CD4-positive, alpha-beta T cell treated with Interleukin-6 for 4 hours (primary cell): ENCODE data around the gene TMEM41B.

Experiments used
- DNase-seq: peaks from one replicate; pipeline ENCODE4 v3.0.0-alpha.2; 2020; ENCODE audit warnings: mixed read lengths

TMEM41B gene

GRCh38 chr11:9304178-9304577, 10.2 kb downstream of the TMEM41B start:
- DNase-seq = no peak

GRCh38 chr11:9302448-9302847, 11.9 kb downstream of the TMEM41B start:
- DNase-seq = no peak

GRCh38 chr11:9301720-9302119, 12.7 kb downstream of the TMEM41B start:
- no peak for DNase-seq

GRCh38 chr11:9293646-9294045, 20.7 kb downstream of the TMEM41B start:
- DNase-seq = no peak

- DNase-seq = no peak
Observed at GRCh38 chr11:9285850-9286587, 28.4 kb downstream of the TMEM41B start.

GRCh38 chr11:9280655-9281301, 33.6 kb downstream of the TMEM41B start:
- DNase-seq = peak; percentile 70

- no peak for DNase-seq
Observed at GRCh38 chr11:9277176-9277575, 37.2 kb downstream of the TMEM41B start.

GRCh38 chr11:9276571-9276970, 37.8 kb downstream of the TMEM41B start:
- no peak for DNase-seq

- no peak for DNase-seq
Observed at GRCh38 chr11:9274499-9275258, 39.7 kb downstream of the TMEM41B start.

- DNase-seq = no peak
Observed at GRCh38 chr11:9273376-9274336, 40.7 kb downstream of the TMEM41B start.

GRCh38 chr11:9269492-9270013, 44.8 kb downstream of the TMEM41B start:
- no peak for DNase-seq

GRCh38 chr11:9267680-9268079, 46.7 kb downstream of the TMEM41B start:
- DNase-seq = no peak

- no peak for DNase-seq
Observed at GRCh38 chr11:9266926-9267325, 47.5 kb downstream of the TMEM41B start.

GRCh38 chr11:9266132-9266736, 48.2 kb downstream of the TMEM41B start:
- no peak for DNase-seq

GRCh38 chr11:9265211-9266131, 48.9 kb downstream of the TMEM41B start, which contains the start of gene DENND5A:
TSS of gene DENND5A (minus strand) at chr11:9265350. CDS start at chr11:9265069, 281 bp downstream.
- peak; percentile 69 for DNase-seq

- peak; percentile 42 for DNase-seq
Observed at GRCh38 chr11:9264316-9265210, 49.8 kb downstream of the TMEM41B start.

GRCh38 chr11:9263840-9264315, 50.5 kb downstream of the TMEM41B start:
- peak; percentile 25 for DNase-seq

- DNase-seq = peak; percentile 25
Observed at GRCh38 chr11:9260838-9261146, 53.6 kb downstream of the TMEM41B start.
